IPS DF 19.7 (cell line): Measurements from ENCODE around the gene ZBTB47.

Source experiments
- DNase-seq: peaks from one replicate; pipeline ENCODE4 v3.0.0-alpha.2; 2013; ENCODE audit warnings: low read depth, low spot score

ZBTB47 gene

DNA sequence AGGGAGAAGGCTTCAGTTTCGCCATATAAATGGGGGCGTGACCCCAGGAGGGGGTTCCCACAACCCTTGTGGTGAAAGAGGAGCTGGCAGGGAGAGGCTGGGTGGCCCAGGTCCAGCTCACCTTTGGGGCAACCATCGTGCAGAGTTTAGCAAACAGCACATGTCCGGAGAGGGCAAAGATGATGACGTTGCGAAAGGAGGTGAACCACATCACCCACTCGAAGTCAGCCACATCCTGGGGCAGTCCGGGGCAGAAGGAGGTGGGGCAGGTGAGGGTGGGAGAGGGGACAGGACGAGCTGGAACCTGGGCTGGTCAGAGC is 45.4 kb downstream of the ZBTB47 start:
- no peak for DNase-seq

DNA sequence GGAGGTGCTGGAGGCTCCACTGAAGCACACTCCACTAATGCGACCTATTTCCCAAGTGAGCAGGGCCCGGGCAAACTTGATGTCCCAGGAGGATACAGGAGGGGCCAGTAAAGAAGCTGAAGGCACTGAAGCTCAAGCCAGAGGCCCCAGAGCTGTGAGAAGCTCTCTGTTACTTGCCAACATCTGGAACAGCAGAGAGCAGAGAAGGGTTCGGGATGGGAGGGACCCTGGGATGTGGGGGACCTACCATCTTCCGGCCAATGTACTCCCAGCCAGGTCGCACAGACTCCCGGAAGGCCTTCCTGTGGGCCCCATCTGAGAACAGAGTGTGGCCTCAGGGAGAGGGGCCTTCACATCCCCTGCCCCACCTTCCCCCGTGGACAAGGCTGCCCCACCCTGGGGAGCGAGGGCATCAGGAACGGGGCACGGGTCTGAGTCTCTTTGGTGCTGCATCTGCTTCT is 46.0 kb downstream of the ZBTB47 start:
- DNase-seq, result no peak

DNA sequence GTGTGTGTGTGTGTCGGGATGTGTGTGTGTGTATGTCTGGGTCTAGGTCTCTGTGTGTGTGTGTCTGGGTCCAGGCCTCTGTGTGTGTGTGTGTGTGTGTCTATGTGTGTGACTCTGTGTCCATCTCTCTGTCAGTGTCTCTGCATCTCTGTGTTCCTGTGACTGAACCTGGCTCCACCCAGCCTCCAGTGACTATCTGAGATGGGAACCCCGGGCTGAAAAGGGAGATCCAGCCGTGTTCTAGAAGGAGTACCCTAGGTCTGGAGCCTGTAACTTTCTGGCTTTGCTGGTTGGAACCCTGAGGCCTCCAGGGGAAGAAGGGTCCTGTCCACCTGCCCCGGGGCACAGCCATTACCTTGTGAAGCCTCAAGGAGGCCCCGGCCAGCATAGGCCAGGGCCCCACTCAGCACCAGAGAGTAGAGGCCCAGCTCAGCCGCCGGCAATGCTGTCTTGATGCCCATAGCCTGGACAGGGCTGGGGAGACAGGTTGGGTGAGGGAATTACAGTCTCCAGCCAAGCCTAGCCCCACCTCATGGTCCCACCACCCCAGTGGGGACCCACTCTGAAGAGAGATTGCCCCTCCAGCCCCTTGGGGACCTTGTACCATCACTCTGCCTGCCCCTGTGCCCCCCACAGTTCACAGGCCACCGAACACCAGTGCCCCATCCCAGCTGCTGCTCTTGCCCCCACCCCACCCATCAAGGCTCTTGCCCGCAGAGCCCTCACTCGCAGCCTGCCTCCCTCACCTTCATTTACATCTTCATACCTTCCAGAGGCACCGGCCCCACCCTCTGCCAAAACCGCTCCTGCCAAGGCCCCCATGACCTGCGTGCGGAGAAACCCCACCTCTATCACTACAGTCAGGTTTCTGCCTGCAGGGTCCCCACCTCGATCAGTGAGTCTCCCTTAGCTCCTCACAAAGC is 47.1 kb downstream of the ZBTB47 start:
- DNase-seq, result no peak

DNA sequence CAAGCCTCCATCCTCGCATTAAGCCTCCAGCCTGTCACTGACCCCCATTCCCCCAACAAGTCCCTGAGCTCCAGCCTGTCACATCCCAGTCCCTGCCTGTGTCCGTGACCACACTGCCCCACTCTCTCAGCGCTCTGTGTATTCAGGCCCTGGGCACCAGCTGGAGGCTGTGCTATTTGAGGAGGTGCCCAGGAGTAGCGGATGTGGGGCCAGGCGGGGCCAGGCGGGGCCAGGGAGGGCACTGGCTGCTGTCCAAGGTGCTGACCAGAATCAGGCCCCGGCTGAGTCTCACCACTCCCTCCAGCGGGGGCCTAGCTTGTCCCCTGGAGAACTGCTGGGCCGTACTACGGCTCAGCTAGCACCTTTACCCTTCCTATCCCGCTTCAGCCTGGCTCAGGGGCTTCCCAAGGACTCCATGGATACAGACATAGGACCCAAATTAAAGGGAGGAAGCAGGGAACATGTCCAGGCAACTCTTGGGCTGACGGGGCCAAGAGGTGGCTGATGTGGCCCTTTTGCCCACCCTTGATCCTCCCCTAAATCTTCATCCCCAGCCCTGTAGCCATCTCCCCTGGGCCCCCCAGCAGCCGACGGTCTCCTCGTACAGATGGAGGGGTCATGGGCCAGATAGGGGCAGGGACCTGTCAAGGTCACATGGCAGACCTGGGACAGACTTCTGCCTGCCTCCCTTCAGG is 48.0 kb downstream of the ZBTB47 start:
- DNase-seq, result no peak

DNA sequence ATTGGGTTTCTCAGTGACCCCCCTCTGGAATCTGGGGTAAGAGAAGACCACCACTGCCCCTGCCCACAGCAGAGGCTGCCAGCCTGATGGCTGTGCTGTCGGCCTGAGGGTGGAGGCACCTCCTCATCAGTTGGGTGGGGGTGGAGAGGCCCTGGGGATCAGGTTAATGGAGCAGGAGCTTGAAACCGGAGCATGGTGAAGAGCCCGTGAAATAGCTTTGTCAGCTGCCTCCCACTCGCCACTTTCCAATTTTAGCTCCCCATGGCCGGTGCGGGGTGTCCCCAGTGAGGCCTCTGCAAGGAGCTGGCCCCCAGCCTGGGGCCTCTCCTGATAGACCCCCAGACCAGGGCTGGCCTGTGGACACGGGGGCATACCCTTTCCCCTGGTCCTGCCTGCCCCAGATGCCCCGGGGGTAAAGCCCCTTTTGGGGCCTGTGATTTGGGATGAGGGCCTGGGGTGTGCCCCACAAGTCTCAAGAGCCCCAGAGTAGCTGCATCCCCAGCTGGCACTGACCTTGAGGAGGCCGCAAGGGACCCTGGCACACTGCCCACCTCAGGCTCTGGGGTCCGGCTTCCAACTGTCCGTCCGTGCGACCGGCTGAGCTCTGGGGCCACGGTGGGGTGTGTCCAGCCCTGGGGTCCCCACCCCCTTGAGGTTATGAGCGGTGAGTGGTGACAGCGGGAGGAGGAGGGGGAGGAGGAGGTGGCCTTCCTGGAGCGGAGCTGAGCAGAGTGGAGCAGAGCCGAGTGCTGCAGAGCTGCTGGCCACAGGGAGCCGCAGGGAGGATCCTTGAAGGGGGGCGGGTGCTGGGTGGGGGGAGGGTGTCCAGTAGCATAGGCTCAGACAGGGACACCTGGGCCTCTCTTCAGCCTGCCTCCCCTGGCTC is 48.8 kb downstream of the ZBTB47 start, which contains the start of gene HHATL:
TSS of gene HHATL (minus strand) at position 733 of the 886 bp plus-strand sequence. CDS start 1,972 bp downstream, outside the sequence.
- DNase-seq, result no peak

DNA sequence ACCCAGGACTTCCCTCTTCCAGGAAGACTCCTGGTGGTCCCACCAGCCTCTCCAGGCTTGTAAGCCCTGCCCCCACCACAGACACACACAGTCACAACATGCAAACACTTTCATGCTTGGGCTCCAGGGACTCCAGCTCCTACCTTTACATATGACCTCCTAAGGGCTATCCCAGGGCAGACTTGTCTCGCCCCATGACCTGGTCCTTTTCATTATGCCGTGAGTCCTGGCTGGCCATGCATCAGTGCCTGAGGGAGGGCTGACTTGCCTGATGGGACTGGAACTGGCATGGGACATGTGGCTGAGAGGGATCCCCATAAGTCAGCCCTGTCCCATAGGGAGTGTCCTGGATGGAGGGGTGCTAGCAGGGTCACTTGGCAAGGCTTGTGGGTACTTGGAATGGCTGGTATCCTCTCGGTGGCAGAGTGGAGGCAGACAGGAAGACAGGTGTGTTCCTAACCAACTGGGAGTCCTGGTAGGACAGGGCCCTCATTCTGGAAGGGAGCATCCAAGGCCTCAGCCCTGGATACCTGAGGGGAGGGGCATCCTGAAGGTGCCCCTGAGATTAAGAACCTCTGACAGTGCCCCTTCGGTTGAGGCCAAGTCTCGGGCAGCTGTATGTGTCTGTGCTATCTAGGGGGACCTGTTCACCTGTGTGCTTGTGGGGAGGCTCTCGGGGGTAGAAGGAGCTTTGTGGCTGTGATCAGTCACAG is 49.6 kb downstream of the ZBTB47 start:
- DNase-seq, result no peak

DNA sequence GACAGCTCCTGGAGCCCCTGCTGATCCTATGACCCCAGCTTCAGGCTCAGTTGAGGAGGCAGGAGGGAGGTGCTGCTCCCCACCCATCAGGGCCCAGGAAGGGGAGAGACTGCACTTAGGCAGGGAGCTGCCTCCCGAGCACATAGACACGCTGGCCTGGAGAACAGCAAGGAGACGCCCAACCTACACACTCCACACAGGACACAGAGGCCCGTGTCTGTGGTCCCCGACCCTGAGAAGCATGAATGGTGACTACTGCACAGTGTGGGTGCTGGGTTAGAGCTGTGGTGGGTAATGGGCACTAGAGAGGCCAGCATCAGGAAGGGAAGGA is 50.2 kb downstream of the ZBTB47 start:
- DNase-seq, result no peak

DNA sequence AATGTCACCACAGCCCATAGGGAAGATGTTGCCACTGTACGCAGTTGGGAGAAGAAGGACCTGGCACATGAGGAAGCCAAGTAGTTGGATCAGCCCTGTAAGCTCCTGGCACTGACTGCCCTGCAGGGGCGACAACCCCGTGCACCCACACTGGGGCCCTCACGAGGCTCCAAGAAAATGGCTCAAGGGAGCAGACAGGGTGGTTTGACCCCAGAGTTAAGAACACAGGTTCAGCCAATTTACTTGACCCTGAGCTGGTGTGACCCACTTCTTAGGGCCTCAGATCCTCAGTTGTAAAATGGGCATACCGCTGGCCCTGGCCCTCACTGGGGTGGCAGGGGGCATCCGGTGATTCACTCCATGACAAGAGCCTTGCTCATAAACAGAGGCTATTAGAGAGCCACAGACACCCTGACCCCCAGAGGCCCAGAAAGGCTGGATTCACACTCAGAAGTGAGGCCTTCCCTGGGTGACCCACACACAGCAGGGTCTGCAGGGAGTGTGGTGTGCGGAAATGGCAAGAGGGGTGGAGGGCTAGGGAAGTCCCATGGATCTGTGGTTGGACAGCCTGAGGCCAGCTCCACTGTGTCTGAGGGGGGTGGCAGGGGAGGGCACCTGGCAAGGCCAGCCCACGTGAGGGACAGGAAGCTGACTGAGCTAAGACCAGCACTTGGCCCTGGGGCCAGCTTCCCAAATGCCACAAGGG is 50.8 kb downstream of the ZBTB47 start:
- no peak for DNase-seq

DNA sequence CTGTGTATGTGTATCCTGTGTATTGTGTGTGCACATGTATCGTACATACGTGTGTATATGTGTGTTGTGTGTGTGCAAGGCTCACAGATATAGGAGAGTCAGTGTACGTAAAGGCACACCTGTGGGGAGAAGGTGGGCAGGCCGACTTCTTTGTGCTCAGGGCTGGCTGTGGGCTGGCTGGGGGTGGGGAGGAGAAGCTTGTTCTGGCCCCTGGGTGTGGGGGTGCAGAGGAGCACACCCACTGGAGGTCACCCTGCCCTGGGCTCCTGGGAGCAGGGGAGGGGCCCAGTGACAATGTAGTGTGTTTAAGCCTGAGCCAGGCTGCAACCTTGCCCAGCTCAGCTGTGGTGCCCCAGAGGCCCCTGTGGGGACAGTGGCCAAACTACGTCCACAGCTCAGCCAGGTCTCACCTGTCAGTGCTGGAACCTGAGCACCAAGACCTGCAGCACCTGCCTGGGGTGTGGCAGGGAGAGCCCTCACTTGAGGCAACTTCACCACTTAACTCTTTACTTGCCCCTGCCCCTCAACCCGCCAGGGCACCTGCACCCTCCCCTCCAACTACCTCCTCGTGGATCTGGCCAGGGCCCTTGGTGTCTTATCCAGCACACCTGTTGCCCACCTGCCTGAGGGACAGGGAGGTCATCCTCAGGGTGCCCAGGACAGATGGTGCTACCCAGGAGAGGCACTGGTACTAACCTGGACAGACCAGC is 51.7 kb downstream of the ZBTB47 start:
- DNase-seq, result no peak

DNA sequence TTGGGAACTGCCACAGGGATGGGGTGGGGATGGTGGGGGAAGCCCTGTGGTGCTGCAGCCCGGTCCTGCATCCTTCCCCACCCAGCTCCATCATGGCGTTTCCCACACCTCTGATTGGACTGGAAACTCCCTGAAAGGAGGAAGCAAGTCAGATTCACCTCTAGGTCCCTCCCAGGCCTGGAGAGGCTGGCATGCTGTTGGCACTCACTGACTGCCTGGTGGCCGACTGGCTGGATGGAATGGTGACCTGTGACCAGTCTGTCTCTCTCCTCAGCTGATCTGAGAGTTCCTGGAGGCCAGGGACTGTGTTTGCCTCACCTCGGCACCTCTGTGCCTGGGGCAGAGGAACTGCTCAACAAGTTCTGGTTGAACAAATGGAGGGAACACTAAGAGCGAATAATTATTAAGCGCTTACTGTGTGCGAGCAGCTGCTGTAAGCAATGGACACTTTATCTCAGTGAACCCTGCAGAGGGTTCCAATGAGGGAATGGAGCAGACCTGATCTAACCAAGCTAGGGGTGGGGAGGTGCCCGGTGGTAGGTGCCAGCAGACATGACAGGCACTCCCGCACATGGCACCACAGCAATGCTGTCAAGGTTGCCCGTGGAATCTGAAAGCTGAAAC is 52.6 kb downstream of the ZBTB47 start:
- no peak for DNase-seq

DNA sequence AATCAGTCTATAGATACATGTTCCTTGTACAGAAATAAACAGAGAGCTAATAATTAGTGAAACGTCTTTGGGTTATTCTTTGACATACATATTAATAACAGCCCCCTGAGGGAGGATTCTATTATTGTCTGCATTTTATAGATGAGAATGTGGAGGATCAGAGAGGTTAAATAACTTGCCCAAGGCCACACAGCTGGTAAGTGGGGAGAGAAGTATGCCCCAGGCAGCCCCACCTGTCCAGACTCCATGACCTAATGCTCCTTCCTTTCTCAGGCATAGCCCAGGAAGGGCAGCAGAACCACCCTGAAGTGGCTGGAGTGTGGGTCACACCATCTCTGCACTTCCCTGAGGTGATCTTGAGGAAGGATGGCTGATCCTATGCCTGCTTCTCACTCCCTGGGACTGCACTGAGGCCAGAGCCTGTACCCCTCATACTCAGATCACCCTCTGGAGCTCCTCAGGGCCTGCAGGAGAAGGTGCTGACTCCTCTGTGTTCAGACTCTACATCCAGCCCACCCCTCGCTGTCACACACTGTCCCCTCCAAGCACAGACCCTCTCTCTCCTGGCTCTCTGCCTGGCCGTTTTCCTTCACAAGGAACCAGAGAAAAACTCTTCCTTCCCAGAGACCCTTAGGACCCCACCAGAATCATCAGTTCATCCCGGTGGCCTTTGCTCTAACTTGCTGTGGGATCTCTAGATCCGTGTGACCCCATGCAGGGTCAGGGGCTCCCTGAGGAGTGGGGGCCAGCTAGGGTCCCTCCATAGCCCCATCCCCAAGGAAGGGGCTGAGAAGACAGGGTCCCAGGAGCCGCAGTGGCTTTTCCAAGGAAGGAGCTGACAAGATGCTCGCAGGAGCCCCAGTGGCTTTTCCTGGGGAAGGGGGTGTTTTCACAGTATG is 53.5 kb downstream of the ZBTB47 start:
- DNase-seq, result no peak

DNA sequence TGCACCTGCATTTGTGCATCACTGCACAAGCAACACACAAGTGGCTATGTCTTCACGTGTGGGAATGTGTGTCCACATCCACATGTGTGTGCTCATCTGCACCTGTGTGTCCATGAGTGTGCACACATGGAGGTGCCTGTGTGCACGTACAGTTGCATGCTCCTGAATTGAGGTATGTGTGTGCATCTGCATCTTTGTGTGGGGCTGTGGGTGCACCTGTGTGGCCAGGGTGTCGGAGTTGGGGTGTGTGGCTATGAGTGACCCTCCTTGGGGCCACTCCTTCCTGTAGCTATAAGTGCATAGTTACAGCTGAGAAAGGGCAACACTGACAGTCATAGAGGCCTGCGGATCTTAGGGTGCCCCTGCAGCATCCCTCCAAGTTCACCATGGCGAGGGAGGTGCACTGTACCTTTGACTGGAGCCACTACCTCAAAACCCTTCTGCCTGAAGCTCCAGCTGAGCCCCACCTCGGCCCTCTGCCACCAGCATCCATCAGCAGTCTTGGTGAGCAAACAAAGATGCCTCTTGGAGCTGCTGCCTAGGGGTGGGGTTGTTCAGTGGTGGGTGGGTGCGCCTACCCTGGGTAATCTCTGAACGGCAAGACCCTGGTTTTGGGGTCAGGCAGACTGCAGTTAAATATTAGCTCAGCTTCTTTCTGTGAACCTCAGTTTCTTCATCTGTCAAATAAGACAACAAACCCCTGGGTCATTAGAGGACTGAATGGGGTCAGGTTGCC is 54.3 kb downstream of the ZBTB47 start:
- DNase-seq, result no peak

DNA sequence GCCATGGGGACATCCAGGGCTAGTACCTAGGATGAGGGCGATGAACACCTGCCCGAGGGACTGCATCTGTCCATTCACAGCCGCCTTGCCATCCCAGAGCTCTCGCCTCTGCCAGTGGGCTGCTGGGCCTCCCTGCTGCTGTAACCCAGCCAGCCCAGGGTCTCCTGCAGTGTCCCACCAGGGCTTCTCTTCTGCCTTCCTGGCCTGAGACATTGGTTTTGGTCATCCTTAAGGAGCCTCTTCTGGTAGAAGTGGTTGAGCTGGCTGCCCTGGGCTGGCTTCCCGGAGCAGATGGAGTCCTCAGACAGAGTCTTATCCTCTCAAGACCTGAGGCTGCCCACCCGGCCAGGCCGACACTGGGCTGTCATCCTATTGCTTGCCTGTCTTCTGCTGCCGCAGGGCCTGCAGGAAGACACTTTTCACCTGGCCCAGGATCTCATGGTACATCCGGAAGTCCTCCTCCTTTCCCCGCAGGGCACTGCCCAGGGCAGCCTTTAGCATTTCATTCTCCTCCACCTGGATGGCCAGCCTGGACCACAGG is 55.2 kb downstream of the ZBTB47 start:
- no peak for DNase-seq

DNA sequence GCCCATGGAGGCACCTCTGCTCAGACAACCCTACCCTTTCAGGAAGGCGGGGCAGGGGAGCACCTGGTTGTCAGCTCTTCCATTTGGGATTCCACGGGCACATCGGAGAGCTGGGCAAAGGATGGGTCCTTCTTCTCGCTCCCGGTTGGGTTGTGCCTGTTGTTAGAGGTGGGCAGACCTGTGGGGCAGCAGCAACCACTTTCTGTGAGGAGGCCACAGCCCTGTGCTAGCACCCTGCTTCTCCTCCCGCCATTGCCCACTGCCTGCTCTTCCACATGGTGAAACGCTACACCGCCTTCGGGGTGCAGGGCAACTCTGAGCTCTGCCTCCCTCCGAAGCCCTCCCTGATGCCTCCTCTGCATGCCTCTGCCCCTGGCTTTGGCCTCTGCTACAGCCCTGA is 56.1 kb downstream of the ZBTB47 start:
- no peak for DNase-seq

DNA sequence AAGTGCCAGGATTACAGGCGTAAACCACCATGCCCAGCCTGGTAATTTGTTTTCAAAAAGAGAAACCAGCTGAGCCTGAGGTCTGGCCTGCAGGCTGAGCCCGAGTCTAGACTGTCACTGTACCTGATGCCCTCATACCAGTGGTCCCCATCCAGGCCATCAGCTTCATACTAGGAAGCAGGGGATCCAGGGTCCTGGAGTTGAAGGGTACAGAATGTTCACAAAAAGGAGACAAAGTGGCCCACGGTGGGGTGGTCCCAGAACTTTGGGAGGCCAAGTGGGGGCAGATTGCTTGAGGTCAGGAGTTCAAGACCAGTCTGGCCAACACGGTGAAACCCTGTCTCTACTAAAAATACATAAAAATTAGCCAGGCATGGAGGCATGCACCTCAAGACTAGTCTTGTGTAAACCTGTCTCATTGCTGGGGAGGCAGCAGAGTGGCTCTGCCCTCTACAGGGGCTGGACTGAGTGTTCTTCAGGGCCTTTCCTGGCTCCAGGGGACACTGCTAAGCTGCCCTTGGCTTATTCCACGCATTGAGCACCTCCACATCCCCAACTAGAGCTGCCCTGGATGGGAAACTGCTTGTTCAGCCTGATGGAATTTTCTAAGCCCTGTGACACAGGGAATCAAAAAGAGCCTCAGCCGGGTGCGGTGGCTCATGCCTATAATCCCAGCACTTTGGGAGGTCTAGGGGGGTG is 57.0 kb downstream of the ZBTB47 start:
- no peak for DNase-seq

DNA sequence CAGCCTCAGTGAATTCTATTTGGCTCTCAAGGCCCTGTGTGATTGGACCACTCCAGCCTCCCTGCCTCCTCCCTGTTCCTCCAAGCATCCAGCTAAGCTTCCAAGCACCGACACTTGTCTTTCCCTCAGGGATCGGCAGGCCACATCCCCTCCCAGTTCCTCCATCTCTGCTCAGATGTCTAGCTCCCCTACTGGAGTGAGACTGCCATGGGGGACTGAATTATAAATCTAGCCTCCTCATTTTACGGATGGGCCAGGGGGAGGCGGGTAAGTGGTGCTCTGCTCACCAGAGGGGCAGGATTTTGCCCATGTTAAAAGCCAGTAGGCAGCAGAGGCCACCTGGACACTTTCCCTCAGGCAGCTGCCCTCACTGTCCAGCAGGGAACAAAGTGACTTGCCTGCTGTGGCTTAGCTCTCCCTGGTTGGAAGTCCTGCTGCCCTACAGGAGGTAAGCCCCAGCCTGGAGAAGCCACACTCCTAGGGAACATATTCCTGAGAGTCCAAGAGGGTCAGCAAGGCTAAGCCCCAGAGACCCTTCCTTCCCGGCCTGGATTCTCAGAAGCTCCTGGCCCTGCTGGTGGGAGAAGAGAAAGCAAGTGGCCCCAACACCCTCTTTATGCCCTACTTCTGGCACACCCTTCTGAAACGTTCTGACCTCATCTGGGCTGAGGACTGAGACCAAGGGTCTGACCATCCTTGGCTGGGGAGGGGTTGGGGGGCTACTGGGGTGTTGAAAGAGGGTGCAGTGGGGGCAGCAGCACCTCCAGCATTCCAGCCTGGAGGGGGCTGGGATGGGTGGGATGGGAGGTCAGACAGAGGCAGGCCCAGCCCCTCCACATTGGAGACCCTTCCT is 58.2 kb downstream of the ZBTB47 start:
- no peak for DNase-seq
